ENCODE data around the gene KCNG2.
"Not testable (repeated sequence)": the region's sequence is repeated elsewhere in the genome, so short reads cannot be mapped to it uniquely, and the experiment has no call there.

KCNG2 gene

GRCh38 chr18:79864006-79864725 lies 66.4 kb downstream of the KCNG2 start:
- no peak overlapping the region for H3K27ac ChIP-seq (ENCODE audit: low read depth, low read length)
- no peaks in the 10 kb centered on the region for H3K27me3 ChIP-seq (ENCODE audit: control insufficient read depth in 1 of 2, insufficient read depth in 2 of 2, low read length in 2 of 2)
- H3K9ac ChIP-seq (ENCODE audit: low read length), result no peak overlapping the region
- peaks cover 4% of the 10 kb centered on the region for H3K9me3 ChIP-seq (ENCODE audit: low read length)
- no peaks in the 10 kb centered on the region for H3K4me1 ChIP-seq (ENCODE audit: insufficient read depth, low read length)
- H3K4me3 ChIP-seq (ENCODE audit: low read depth in 1 of 2, low read length in 2 of 2), result no peak overlapping the region
- H3K36me3 ChIP-seq (ENCODE audit: insufficient read depth, low read length), result no peaks in the 10 kb centered on the region

DNA sequence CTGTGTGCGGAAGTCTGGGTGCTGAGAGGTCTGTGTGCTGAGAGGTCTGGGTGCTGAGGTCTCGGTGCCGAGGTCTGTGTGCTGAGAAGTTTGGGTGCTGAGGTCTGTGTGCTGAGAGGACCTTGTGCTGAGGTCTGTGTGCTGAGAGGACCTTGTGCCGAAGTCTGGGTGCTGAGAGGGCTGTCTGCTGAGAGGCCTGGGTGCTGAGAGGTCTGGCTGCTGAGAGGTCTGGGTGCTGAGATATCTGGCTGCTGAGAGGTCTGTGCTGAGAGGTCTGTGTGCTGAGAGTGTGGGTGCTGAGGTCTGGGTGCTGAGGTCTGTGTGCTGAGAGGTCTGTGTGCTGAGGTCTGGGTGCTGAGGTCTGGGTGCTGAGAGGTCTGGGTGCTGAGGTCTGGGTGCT lies 67.2 kb downstream of the KCNG2 start:
- not testable (repeated sequence) for H3K4me1 ChIP-seq (ENCODE audit: insufficient read depth, low read length)

DNA sequence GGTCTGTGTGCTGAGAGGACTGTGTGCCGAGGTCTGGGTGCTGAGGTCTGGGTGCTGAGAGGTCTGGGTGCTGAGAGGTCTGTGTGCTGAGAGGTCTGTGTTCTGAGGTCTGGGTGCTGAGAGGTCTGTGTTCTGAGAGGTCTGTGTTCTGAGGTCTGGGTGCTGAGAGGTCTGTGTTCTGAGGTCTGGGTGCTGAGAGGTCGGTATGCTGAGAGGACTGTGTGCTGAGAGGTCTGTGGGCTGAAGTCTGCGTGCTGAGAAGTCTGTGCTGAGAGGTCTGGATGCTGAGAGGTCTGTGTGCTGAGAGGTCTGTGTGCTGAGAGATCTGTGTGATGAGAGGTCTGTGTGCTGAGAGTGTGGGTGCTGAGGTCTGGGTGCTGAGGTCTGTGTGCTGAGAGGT lies 68.2 kb downstream of the KCNG2 start:
- not testable (repeated sequence) for H3K4me3 ChIP-seq (ENCODE audit: low read depth in 1 of 2, low read length in 2 of 2); H3K36me3 ChIP-seq (ENCODE audit: insufficient read depth, low read length); H3K27me3 ChIP-seq (ENCODE audit: control insufficient read depth in 1 of 2, insufficient read depth in 2 of 2, low read length in 2 of 2); H3K9ac ChIP-seq (ENCODE audit: low read length); H3K9me3 ChIP-seq (ENCODE audit: low read length); H3K27ac ChIP-seq (ENCODE audit: low read depth, low read length); H3K4me1 ChIP-seq (ENCODE audit: insufficient read depth, low read length)

More for the DNA sequence above, 67.2 kb downstream of the KCNG2 start:
- H3K27me3 ChIP-seq (ENCODE audit: control insufficient read depth in 1 of 2, insufficient read depth in 2 of 2, low read length in 2 of 2); H3K36me3 ChIP-seq (ENCODE audit: insufficient read depth, low read length); H3K27ac ChIP-seq (ENCODE audit: low read depth, low read length); H3K9me3 ChIP-seq (ENCODE audit: low read length); H3K9ac ChIP-seq (ENCODE audit: low read length); H3K4me3 ChIP-seq (ENCODE audit: low read depth in 1 of 2, low read length in 2 of 2): not testable (repeated sequence)

DNA sequence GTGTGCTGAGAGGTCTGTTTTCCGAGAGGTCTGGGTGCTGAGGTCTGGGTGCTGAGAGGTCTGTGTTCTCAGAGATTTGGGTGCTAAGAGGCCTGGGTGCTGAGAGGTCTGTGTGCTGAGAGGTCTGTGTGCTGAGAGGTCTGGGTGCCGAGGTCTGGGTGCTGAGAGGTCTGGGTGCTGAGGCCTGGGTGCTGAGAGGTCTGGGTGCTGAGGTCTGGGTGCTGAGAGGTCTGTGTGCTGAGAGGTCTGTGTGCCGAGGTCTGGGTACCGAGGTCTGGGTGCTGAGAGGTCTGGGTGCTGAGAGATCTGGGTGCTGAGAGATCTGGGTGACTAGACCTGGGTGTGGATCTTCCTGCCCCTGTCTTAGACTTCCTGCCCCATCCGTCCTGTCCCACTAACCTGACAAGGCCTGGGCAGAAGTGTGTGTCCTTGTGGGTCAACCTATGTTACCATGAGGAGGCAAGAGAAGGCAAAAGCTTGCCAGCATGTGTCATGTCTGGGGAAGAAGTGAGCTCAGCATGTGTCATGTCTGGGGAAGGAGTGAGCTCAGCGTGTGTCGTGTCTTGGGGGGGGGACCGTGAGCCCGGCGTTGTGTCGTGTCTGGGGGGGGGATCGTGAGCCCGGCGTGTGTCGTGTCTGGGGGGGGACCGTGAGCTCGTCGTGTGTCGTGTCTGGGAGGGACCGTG lies 69.3 kb downstream of the KCNG2 start:
- Histone ChIP-seq H3K27ac (ENCODE audit: low read depth, low read length) (no peak overlapping the region), H3K4me1 (ENCODE audit: insufficient read depth, low read length) (no peaks in the 10 kb centered on the region), H3K9me3 (ENCODE audit: low read length) (peaks cover 4% of the 10 kb centered on the region), H3K27me3 (ENCODE audit: control insufficient read depth in 1 of 2, insufficient read depth in 2 of 2, low read length in 2 of 2) (no peaks in the 10 kb centered on the region), H3K9ac (ENCODE audit: low read length) (no peak overlapping the region), H3K4me3 (ENCODE audit: low read depth in 1 of 2, low read length in 2 of 2) (no peak overlapping the region), H3K36me3 (ENCODE audit: insufficient read depth, low read length) (no peaks in the 10 kb centered on the region)

- H3K9me3 ChIP-seq (ENCODE audit: low read length), result no peaks in the 10 kb centered on the region
- no peak overlapping the region for H3K4me3 ChIP-seq (ENCODE audit: low read depth in 1 of 2, low read length in 2 of 2)
- H3K27ac ChIP-seq (ENCODE audit: low read depth, low read length), result no peak overlapping the region
- H3K27me3 ChIP-seq (ENCODE audit: control insufficient read depth in 1 of 2, insufficient read depth in 2 of 2, low read length in 2 of 2), result no peaks in the 10 kb centered on the region
- H3K4me1 ChIP-seq (ENCODE audit: insufficient read depth, low read length), result no peaks in the 10 kb centered on the region
- H3K9ac ChIP-seq (ENCODE audit: low read length), result no peak overlapping the region
- no peaks in the 10 kb centered on the region for H3K36me3 ChIP-seq (ENCODE audit: insufficient read depth, low read length)
These were observed 69.9 kb downstream of the KCNG2 start for GRCh38 chr18:79867666-79868065.

- H3K27ac ChIP-seq (ENCODE audit: low read depth, low read length), result no peak overlapping the region
- no peaks in the 10 kb centered on the region for H3K27me3 ChIP-seq (ENCODE audit: control insufficient read depth in 1 of 2, insufficient read depth in 2 of 2, low read length in 2 of 2)
- H3K36me3 ChIP-seq (ENCODE audit: insufficient read depth, low read length), result no peaks in the 10 kb centered on the region
- H3K9me3 ChIP-seq (ENCODE audit: low read length), result no peaks in the 10 kb centered on the region
- no peaks in the 10 kb centered on the region for H3K4me1 ChIP-seq (ENCODE audit: insufficient read depth, low read length)
- H3K4me3 ChIP-seq (ENCODE audit: low read depth in 1 of 2, low read length in 2 of 2), result no peak overlapping the region
- no peak overlapping the region for H3K9ac ChIP-seq (ENCODE audit: low read length)
These were observed 70.5 kb downstream of the KCNG2 start for GRCh38 chr18:79868168-79868784.

DNA sequence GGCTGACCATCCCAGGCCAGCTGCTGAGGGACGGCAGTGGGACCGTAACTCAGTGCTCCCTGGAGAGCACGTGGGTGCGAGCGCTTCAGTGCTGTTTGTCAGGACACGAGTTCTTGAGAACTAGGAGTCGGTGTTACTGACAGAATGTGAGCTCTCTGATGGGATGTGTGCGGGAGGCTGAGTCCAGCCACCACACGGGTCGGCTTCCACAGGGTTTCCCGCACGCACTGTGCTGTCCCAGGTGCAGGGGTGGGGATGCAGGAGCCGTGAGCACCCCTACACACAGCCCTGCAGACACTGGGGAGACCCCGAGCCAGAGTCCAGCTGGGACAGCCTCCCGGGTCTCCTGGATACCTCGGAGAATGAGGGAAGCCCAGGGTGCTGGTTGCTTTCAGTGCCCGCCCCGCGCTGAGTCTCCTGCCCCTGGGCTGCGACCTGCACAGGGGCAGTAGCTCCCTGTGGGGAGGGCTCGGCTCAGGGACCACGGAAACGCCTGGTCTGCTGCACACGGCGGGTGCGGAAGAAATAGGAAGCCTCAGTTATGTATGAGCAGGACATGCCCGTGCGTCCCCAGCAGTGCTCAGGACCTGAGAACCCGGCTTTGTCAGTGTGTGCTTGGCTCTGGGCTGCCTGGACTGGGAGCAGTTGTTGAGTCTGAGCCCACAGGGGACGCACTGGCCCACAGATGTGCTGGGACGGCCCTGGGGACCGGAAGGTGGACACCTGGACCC lies 71.2 kb downstream of the KCNG2 start:
- Histone ChIP-seq H3K9me3 (ENCODE audit: low read length) (no peaks in the 10 kb centered on the region), H3K36me3 (ENCODE audit: insufficient read depth, low read length) (no peaks in the 10 kb centered on the region), H3K4me3 (ENCODE audit: low read depth in 1 of 2, low read length in 2 of 2) (no peak overlapping the region), H3K27ac (ENCODE audit: low read depth, low read length) (no peak overlapping the region), H3K4me1 (ENCODE audit: insufficient read depth, low read length) (no peaks in the 10 kb centered on the region), H3K27me3 (ENCODE audit: control insufficient read depth in 1 of 2, insufficient read depth in 2 of 2, low read length in 2 of 2) (peaks cover 0 to 6% of the 10 kb centered on the region in 2 donors), H3K9ac (ENCODE audit: low read length) (no peak overlapping the region)

GRCh38 chr18:79869591-79870300 lies 72.0 kb downstream of the KCNG2 start:
- H3K27ac ChIP-seq (ENCODE audit: low read depth, low read length), result no peak overlapping the region
- no peak overlapping the region for H3K4me3 ChIP-seq (ENCODE audit: low read depth in 1 of 2, low read length in 2 of 2)
- no peaks in the 10 kb centered on the region for H3K4me1 ChIP-seq (ENCODE audit: insufficient read depth, low read length)
- H3K36me3 ChIP-seq (ENCODE audit: insufficient read depth, low read length), result no peaks in the 10 kb centered on the region
- H3K9ac ChIP-seq (ENCODE audit: low read length), result no peak overlapping the region
- no peaks in the 10 kb centered on the region for H3K9me3 ChIP-seq (ENCODE audit: low read length)
- H3K27me3 ChIP-seq (ENCODE audit: control insufficient read depth in 1 of 2, insufficient read depth in 2 of 2, low read length in 2 of 2), result peaks cover 0 to 11% of the 10 kb centered on the region in 2 donors

DNA sequence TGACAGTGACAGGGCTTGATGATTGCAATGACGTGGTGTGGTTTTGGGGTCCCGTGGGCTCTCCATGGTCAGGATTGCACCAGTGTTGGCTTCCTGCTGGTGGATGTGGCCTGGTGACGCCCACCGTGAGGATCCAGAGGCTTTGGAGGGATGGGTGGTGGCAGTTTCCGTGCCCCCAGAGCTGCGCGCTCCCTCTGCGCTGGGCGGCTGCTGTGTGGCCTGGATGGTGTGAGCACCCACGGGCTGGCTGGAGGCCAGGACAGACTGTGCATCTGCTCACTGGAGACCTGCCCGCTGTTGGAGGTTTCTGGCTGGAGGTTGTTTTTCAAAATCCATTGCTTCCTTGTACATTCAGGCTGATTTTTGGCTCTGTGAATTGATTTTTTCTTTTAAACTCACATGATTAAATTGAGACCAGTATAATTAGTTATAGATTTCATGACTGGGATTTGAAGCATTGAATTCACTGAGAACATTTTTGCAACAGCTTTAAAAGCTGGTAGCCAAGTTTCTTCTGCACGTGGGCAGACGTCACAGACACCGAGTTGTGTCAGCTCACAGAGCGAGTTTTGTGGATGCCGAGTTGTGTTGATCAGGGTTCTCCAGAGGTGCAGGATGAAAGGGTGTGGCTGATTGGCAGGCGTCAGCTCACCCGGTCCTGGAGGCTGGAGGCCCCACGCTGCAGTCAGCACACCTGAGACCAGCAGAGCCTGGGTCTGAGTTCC lies 72.7 kb downstream of the KCNG2 start:
- Histone ChIP-seq H3K9me3 (ENCODE audit: low read length) (no peaks in the 10 kb centered on the region), H3K36me3 (ENCODE audit: insufficient read depth, low read length) (no peaks in the 10 kb centered on the region), H3K4me1 (ENCODE audit: insufficient read depth, low read length) (no peaks in the 10 kb centered on the region), H3K4me3 (ENCODE audit: low read depth in 1 of 2, low read length in 2 of 2) (no peak overlapping the region), H3K27me3 (ENCODE audit: control insufficient read depth in 1 of 2, insufficient read depth in 2 of 2, low read length in 2 of 2) (peaks cover 0 to 14% of the 10 kb centered on the region in 2 donors), H3K27ac (ENCODE audit: low read depth, low read length) (no peak overlapping the region), H3K9ac (ENCODE audit: low read length) (no peak overlapping the region)

- Histone ChIP-seq H3K4me1 (ENCODE audit: insufficient read depth, low read length) (no peaks in the 10 kb centered on the region), H3K4me3 (ENCODE audit: low read depth in 1 of 2, low read length in 2 of 2) (no peak overlapping the region), H3K36me3 (ENCODE audit: insufficient read depth, low read length) (no peaks in the 10 kb centered on the region), H3K9me3 (ENCODE audit: low read length) (no peaks in the 10 kb centered on the region), H3K27ac (ENCODE audit: low read depth, low read length) (no peak overlapping the region), H3K27me3 (ENCODE audit: control insufficient read depth in 1 of 2, insufficient read depth in 2 of 2, low read length in 2 of 2) (peaks cover 0 to 14% of the 10 kb centered on the region in 2 donors), H3K9ac (ENCODE audit: low read length) (no peak overlapping the region)
These were observed 73.3 kb downstream of the KCNG2 start for GRCh38 chr18:79871026-79871390.

Measured in muscle layer of colon (tissue), 2 donors.